Neural progenitor cell (in vitro differentiated cells): Measurements from ENCODE around the gene DMRTC2. TPM values are rescaled to one million over a fixed set of nuclear protein-coding genes. Genes with fewer than 3 reads are reported as not detected.
A peak's percentile ranks its signal among the peaks of the same experiment; 100 is the strongest.

Experiments used
- DNase-seq: peaks from one replicate; pipeline ENCODE4 v3.0.0-alpha.2; 2016; ENCODE audit warnings: low spot score
- H2AFZ ChIP-seq: fragments of 200-600 bp; sonication (generic); replicated peaks from 2 replicates; pipeline ENCODE4 v1.6.1; 2016; ENCODE audit warnings: antibody characterized with exemption
- H3F3A ChIP-seq: fragments of 200-600 bp; sonication (generic); 2 replicates; pipeline ENCODE4 v1.6.1; 2016; ENCODE audit warnings: antibody characterized with exemption, low read depth
- H3K27ac ChIP-seq: fragments of 200-600 bp; sonication (generic); 2 replicates; pipeline ENCODE4 v1.5.1; 2016; ENCODE audit warnings: mild to moderate bottlenecking
- H3K27me3 ChIP-seq: fragments of 200-600 bp; sonication (generic); 2 replicates; pipeline ENCODE4 v1.6.1; 2016; ENCODE audit warnings: mild to moderate bottlenecking, moderate library complexity
- H3K36me3 ChIP-seq: fragments of 200-600 bp; sonication (generic); 2 replicates; pipeline ENCODE4 v1.5.1; 2016
- H3K4me1 ChIP-seq: fragments of 200-600 bp; sonication (generic); 2 replicates; pipeline ENCODE4 v1.6.1; 2016; ENCODE audit warnings: mixed run types
- H3K4me2 ChIP-seq: fragments of 200-600 bp; sonication (generic); 2 replicates; pipeline ENCODE4 v1.6.1; 2016
- H3K4me3 ChIP-seq: fragments of 200-600 bp; sonication (generic); 2 replicates; pipeline ENCODE4 v1.5.1; 2016
- H3K79me2 ChIP-seq: fragments of 200-600 bp; sonication (generic); 2 replicates; pipeline ENCODE4 v1.6.1; 2016; ENCODE audit warnings: low read depth
- H3K9ac ChIP-seq: fragments of 200-600 bp; sonication (generic); 2 replicates; pipeline ENCODE4 v1.6.1; 2016
- H3K9me3 ChIP-seq: fragments of 200-600 bp; sonication (generic); 2 replicates; pipeline ENCODE4 v1.5.1; 2016; ENCODE audit warnings: low read depth
- H4K20me1 ChIP-seq: fragments of 200-600 bp; sonication (generic); 2 replicates; pipeline ENCODE4 v1.6.1; 2016; ENCODE audit warnings: low read depth
- H3K27ac Mint-ChIP-seq: 3 replicates; pipeline ENCODE4 v1.8.0; 2021; ENCODE audit warnings: mixed read lengths
- H3K27me3 Mint-ChIP-seq: 2 replicates; pipeline ENCODE4 v1.8.0; 2022; ENCODE audit warnings: low read depth, mild to moderate bottlenecking, inconsistent platforms, moderate library complexity, mixed read lengths; ENCODE audit not compliant: insufficient read depth
- H3K36me3 Mint-ChIP-seq: 3 replicates; pipeline ENCODE4 v1.8.0; 2021; ENCODE audit warnings: mixed read lengths
- H3K4me1 Mint-ChIP-seq: 3 replicates; pipeline ENCODE4 v1.8.0; 2021; ENCODE audit warnings: mixed read lengths
- H3K4me3 Mint-ChIP-seq: 3 replicates; pipeline ENCODE4 v1.8.0; 2021; ENCODE audit warnings: mild to moderate bottlenecking, moderate library complexity, mixed read lengths
- H3K9me3 Mint-ChIP-seq: 3 replicates; pipeline ENCODE4 v1.8.0; 2020; ENCODE audit warnings: mixed read lengths
- EZH2 ChIP-seq: fragments of 200-600 bp; sonication (generic); IDR thresholded peaks from 2 replicates; pipeline ENCODE4 v1.6.1; 2017; ENCODE audit warnings: antibody characterized with exemption, mild to moderate bottlenecking, moderate library complexity
- EZH2phosphoT487 ChIP-seq: fragments of 200-600 bp; sonication (generic); IDR thresholded peaks from 2 replicates; pipeline ENCODE4 v1.6.1; 2017; ENCODE audit warnings: antibody characterized with exemption
- total RNA-seq: library from RNA; depleted of rRNA; stranded (reverse); fragments of >200 nt; gene quantifications from 2 replicates; pipeline ENCODE4 v1.2.3, GENCODE V29; 2015; ENCODE audit warnings: low replicate concordance
- TF ChIP-seq, protein P1 (sequence below): fragments of 200-600 bp; sonication (generic); IDR thresholded peaks from 2 replicates; pipeline ENCODE4 v1.5.1; 2017; ENCODE audit warnings: antibody characterized with exemption, mild to moderate bottlenecking

Gene DMRTC2
- total RNA-seq, 1 donor from 2014 or later, result not detected

GRCh38 chr19:41859618-41860418 is 15.0 kb downstream of the DMRTC2 start, which contains the start of gene RPS19:
Gene RPS19 (plus strand): TSS chr19:41860255. CDS start chr19:41860775, 520 bp downstream.
- Histone ChIP-seq H3K4me2 (peak within 1 kb of the TSS; percentile 99), H3K9me3 (no peaks in the 10 kb centered on the region), H3K9ac (peak within 1 kb of the TSS; percentile 99), H2AFZ (peak within 1 kb of the TSS; percentile 71), H3K27me3 (peaks cover 33% of the 10 kb centered on the region), H3K4me3 (peak within 1 kb of the TSS; percentile 67), H3K79me2 (peaks cover 48% of the 10 kb centered on the region), H3K27ac (peak within 1 kb of the TSS; percentile 79), H3K4me1 (peaks cover 23% of the 10 kb centered on the region), H3K36me3 (peaks cover 17% of the 10 kb centered on the region), H4K20me1 (peaks cover 42% of the 10 kb centered on the region), H3F3A (peaks cover 40% of the 10 kb centered on the region)
- peak; percentile 99 for DNase-seq
- Mint-ChIP-seq H3K4me1 (peaks cover 31% of the 10 kb centered on the region), H3K9me3 (no peaks in the 10 kb centered on the region), H3K4me3 (peak within 1 kb of the TSS; percentile 96), H3K27me3 (peaks cover 12% of the 10 kb centered on the region), H3K27ac (peak within 1 kb of the TSS; percentile 98), H3K36me3 (peaks cover 33% of the 10 kb centered on the region)
- TF ChIP-seq EZH2phosphoT487 (no peak), EZH2 (no peak)
- TF ChIP-seq, protein P1, sequence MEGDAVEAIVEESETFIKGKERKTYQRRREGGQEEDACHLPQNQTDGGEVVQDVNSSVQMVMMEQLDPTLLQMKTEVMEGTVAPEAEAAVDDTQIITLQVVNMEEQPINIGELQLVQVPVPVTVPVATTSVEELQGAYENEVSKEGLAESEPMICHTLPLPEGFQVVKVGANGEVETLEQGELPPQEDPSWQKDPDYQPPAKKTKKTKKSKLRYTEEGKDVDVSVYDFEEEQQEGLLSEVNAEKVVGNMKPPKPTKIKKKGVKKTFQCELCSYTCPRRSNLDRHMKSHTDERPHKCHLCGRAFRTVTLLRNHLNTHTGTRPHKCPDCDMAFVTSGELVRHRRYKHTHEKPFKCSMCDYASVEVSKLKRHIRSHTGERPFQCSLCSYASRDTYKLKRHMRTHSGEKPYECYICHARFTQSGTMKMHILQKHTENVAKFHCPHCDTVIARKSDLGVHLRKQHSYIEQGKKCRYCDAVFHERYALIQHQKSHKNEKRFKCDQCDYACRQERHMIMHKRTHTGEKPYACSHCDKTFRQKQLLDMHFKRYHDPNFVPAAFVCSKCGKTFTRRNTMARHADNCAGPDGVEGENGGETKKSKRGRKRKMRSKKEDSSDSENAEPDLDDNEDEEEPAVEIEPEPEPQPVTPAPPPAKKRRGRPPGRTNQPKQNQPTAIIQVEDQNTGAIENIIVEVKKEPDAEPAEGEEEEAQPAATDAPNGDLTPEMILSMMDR, result peak; percentile 60

GRCh38 chr19:41860419-41861115 is 15.7 kb downstream of the DMRTC2 start:
- peak overlapping the region; percentile 99 for H3K4me2 ChIP-seq
- H3K4me3 ChIP-seq, result peak overlapping the region; percentile 67
- no peak overlapping the region for H2AFZ ChIP-seq
- peak overlapping the region; percentile 93 for H3K27ac Mint-ChIP-seq
- H3K27ac ChIP-seq, result peak overlapping the region; percentile 79
- peaks cover 55% of the 10 kb centered on the region for H3K79me2 ChIP-seq
- peaks cover 36% of the 10 kb centered on the region for H3K36me3 Mint-ChIP-seq
- peaks cover 47% of the 10 kb centered on the region for H3F3A ChIP-seq
- peaks cover 31% of the 10 kb centered on the region for H3K4me1 Mint-ChIP-seq
- H4K20me1 ChIP-seq, result peaks cover 50% of the 10 kb centered on the region
- H3K9me3 ChIP-seq, result no peaks in the 10 kb centered on the region
- H3K9ac ChIP-seq, result peak overlapping the region; percentile 99
- peaks cover 19% of the 10 kb centered on the region for H3K36me3 ChIP-seq
- peaks cover 11% of the 10 kb centered on the region for H3K27me3 Mint-ChIP-seq
- no peaks in the 10 kb centered on the region for H3K9me3 Mint-ChIP-seq
- peak overlapping the region; percentile 96 for H3K4me3 Mint-ChIP-seq
- TF ChIP-seq EZH2 (no peak), EZH2phosphoT487 (no peak)
- TF ChIP-seq, protein P1, result no peak
- peak; percentile 30 for DNase-seq
- peaks cover 26% of the 10 kb centered on the region for H3K27me3 ChIP-seq
- H3K4me1 ChIP-seq, result peaks cover 23% of the 10 kb centered on the region

DNA sequence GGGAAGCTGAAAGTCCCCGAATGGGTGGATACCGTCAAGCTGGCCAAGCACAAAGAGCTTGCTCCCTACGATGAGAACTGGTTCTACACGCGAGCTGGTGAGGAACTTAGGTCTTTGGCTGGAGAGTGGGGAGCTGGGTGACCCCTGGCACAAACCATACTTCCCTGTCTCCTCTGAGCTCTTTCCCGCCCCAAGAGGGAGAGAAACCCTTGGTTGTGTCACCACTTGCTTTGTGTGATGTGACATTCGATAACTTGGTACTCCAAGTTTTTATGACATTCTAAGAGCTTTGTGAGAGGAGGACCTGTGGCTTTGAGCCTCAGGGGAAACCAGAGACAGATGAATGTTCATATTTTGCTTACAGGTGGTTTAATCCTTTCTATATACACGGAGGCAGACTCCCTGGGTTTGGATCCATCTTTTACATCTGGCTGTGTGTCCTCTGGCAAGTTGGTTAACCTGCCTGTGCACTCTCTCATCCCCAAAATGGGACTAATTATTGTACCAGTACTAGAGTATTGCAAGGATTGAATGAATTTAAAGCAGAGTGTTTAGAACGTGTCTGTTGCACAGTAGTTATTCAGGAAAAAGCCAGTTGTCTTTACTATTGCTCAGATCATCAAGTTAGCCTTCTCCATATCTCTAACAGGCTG is 16.4 kb downstream of the DMRTC2 start:
- Histone ChIP-seq H3K27me3 (peaks cover 21% of the 10 kb centered on the region), H3K9ac (peak overlapping the region; percentile 99), H3K27ac (no peak overlapping the region), H3K4me2 (peak overlapping the region; percentile 99), H2AFZ (no peak overlapping the region), H3K4me3 (peak overlapping the region; percentile 67), H3K36me3 (peaks cover 19% of the 10 kb centered on the region), H3K4me1 (peaks cover 23% of the 10 kb centered on the region), H3K79me2 (peaks cover 62% of the 10 kb centered on the region), H3F3A (peaks cover 50% of the 10 kb centered on the region), H4K20me1 (peaks cover 55% of the 10 kb centered on the region), H3K9me3 (no peaks in the 10 kb centered on the region)
- Mint-ChIP-seq H3K9me3 (no peaks in the 10 kb centered on the region), H3K4me1 (peaks cover 31% of the 10 kb centered on the region), H3K27me3 (peaks cover 11% of the 10 kb centered on the region), H3K4me3 (peak overlapping the region; percentile 96), H3K27ac (peak overlapping the region; percentile 93), H3K36me3 (peaks cover 36% of the 10 kb centered on the region)
- TF ChIP-seq, protein P1, result no peak
- TF ChIP-seq EZH2 (no peak), EZH2phosphoT487 (no peak)
- no peak for DNase-seq
